HG03103 (cell line): ENCODE results near the gene ICE1.

Source experiments
- ATAC-seq: cut with Tn5 transposase; IDR thresholded peaks from one replicate; pipeline ENCODE4 v1.9.1; 2021; ENCODE audit warnings: low read depth; ENCODE audit not compliant: unreplicated experiment

The ICE1 gene

GRCh38 chr5:5523066-5523505 is 100.6 kb downstream of the ICE1 start:
- ATAC-seq, result peak; percentile 92

- ATAC-seq, result no peak
These were observed 101.8 kb downstream of the ICE1 start for GRCh38 chr5:5524327-5524726.

GRCh38 chr5:5531371-5531770 is 108.9 kb downstream of the ICE1 start:
- ATAC-seq, result no peak

DNA sequence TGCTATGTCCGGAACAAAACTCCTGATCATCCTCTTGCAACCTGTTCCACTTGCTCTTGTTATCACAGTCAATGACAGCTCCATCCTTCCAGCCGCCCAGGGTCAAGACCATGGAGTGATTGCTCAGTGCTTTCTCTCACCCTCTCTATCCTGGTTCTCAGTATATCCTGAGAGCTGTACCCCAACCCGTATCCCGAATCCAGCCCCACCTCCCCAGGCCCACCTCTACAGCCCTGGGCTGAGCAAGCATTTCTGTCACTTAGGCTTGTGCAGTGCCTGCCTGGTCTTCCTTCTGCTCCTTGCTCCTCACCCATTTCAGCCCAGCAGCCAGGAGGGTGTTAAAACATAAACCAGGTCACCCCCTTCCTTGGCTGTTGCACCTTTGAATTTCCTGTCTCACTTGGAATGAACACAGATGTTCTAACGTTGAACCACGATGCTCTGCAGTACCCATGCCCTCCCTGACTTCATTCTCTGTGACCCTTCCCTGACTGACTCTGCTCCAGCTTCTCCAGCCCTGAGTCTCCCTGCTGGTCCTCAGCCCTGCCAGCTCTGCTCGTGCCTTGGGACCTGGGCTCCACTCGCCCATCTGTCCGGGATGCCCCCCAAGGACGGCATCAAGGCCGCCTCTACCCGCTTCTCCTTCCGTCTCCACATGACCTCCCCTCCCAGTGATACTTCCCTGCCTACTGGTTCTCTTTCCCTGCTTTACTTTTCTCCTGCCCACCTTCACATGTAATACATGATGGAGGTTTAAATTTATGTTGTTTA is 110.0 kb downstream of the ICE1 start:
- no peak for ATAC-seq

DNA sequence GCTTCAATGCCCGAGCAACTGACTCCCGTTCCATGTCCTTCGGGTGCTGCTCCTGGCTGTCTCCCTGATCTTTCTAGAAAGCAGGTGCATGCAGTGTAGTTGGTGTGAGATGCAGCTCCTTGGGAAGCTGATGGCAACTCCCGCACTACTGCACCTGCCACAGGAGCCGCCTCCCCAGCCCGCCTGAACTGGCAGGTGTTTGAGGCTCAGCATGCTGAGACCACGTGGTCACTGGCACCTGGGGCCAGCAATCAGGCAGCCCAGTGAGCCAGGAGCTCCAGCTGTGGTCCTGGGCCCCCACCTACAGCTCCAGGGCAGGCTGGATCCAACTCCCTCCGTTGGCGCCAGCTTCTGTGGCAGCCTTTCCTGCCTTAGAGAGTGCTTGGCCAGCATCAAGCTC is 111.5 kb downstream of the ICE1 start:
- ATAC-seq, result no peak

- ATAC-seq, result no peak
These were observed 111.9 kb downstream of the ICE1 start for GRCh38 chr5:5534333-5534732.

DNA sequence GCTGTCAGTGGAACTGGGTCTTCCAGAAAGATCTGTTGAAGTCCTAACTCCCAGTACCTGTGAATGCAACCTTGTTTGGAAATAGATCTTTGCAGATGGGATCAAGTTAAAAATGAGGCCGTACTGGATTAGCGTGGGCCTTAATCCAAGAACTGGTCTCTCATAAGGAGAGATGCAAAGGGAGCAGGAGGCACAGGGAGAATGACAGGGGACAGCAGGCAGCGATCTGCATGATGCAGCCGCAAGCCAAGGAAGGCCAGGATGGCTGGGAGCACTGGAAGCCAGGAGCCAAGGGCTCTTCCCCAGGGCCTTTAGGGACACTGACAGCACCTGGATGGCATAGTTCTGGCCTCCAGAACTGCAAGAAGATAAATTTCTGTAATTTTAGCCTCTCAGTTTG is 114.4 kb downstream of the ICE1 start:
- ATAC-seq, result no peak

DNA sequence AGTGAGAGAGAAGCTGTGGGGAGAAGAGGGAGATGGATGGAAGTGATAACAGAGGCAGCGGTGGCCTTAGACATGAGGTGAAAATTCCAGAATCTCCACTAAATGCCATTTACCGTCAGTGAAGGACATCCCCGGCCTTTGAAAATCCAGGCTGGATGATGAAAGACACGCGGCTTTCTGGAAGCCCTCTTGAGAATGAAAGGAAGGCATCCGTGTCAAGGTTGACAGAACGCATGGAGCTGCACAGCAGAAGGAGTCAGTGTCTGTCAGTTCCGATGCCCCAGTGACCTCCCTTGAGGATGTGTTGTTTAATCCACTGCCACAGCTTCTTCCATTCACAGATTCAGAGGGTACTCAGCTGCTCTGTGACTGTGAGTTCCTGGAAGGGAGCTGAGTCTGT is 114.9 kb downstream of the ICE1 start:
- no peak for ATAC-seq

DNA sequence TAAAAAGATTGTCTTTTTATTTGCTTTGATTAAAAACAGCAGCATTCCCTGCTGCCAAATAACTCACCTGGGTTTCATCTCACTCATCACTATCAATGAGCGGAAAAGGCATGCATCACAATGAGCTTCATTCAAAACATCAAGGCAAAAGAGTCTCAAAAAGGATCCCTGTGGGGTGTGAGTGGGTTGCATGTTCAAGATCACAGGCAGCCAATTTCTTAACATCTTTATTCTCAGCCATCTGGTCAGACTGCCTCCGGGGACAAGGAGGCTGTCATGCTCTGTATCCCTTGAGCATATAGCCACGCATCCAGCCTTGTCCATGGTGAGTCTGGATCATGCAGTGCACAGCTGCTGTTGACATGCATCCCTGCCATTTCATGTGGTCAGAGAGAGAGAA is 117.1 kb downstream of the ICE1 start:
- no peak for ATAC-seq
